ENCODE measurements around the gene LRRTM4.

LRRTM4 gene

DNA sequence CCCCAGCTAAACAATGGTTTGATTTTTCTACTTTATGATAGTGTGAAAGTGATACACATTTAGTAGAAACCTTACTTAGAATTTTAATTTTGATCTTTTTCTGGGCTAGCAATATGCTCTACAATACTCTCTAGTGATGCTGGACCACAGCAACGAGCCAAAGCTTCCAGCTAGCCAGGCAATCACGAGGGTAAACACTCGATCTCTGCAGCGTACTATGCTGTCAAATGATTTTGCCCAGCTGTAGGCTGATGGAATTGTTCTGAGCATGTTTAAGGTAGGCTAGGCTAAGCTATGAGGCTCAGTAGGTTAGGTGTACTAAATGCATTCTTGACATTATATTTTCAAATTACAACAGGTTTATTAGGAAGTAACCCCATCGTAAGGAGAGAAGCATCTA, 207.5 kb downstream of the LRRTM4 start:
- Histone ChIP-seq H3K9me2 (ENCODE audit: low read depth, low read length) (no peaks in the 10 kb centered on the region), H3K4me1 (ENCODE audit: insufficient read depth, low read length, severe bottlenecking) (no peaks in the 10 kb centered on the region), H3K79me2 (ENCODE audit: insufficient read depth, low read length) (no peaks in the 10 kb centered on the region), H2AFZ (ENCODE audit: low read length) (no peak overlapping the region), H3K27me3 (ENCODE audit: insufficient read depth, low read length) (no peaks in the 10 kb centered on the region), H4K20me1 (ENCODE audit: insufficient read depth, low read length) (no peaks in the 10 kb centered on the region), H3F3A (ENCODE audit: insufficient read depth, low read length) (no peaks in the 10 kb centered on the region), H3K27ac (ENCODE audit: low read depth, low read length, poor library complexity, severe bottlenecking) (no peak overlapping the region), H3K9ac (ENCODE audit: low read length) (no peak overlapping the region), H3K36me3 (ENCODE audit: insufficient read depth, low read length) (no peaks in the 10 kb centered on the region), H3K9me3 (ENCODE audit: low read length) (no peaks in the 10 kb centered on the region), H3K4me2 (ENCODE audit: low read length) (no peak overlapping the region), H3K4me3 (ENCODE audit: low read depth, low read length, poor library complexity, severe bottlenecking) (no peak overlapping the region)
- TF ChIP-seq EZH2 (IDR thresholded peaks at IDR 0.05; ENCODE audit: borderline replicate concordance, low read length) = no peak
- TF ChIP-seq, protein P1, sequence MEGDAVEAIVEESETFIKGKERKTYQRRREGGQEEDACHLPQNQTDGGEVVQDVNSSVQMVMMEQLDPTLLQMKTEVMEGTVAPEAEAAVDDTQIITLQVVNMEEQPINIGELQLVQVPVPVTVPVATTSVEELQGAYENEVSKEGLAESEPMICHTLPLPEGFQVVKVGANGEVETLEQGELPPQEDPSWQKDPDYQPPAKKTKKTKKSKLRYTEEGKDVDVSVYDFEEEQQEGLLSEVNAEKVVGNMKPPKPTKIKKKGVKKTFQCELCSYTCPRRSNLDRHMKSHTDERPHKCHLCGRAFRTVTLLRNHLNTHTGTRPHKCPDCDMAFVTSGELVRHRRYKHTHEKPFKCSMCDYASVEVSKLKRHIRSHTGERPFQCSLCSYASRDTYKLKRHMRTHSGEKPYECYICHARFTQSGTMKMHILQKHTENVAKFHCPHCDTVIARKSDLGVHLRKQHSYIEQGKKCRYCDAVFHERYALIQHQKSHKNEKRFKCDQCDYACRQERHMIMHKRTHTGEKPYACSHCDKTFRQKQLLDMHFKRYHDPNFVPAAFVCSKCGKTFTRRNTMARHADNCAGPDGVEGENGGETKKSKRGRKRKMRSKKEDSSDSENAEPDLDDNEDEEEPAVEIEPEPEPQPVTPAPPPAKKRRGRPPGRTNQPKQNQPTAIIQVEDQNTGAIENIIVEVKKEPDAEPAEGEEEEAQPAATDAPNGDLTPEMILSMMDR (IDR thresholded peaks at IDR 0.05; ENCODE audit: low read length) = no peak

- Histone ChIP-seq H3K4me2 (ENCODE audit: low read length) (no peak overlapping the region), H3K36me3 (ENCODE audit: insufficient read depth, low read length) (no peaks in the 10 kb centered on the region), H3K4me1 (ENCODE audit: insufficient read depth, low read length, severe bottlenecking) (no peaks in the 10 kb centered on the region), H3K9me3 (ENCODE audit: low read length) (no peaks in the 10 kb centered on the region), H3K4me3 (ENCODE audit: low read depth, low read length, poor library complexity, severe bottlenecking) (no peak overlapping the region), H3K9me2 (ENCODE audit: low read depth, low read length) (no peaks in the 10 kb centered on the region), H3K79me2 (ENCODE audit: insufficient read depth, low read length) (no peaks in the 10 kb centered on the region), H3K27ac (ENCODE audit: low read depth, low read length, poor library complexity, severe bottlenecking) (no peak overlapping the region), H3K27me3 (ENCODE audit: insufficient read depth, low read length) (no peaks in the 10 kb centered on the region), H4K20me1 (ENCODE audit: insufficient read depth, low read length) (no peaks in the 10 kb centered on the region), H3K9ac (ENCODE audit: low read length) (no peak overlapping the region), H2AFZ (ENCODE audit: low read length) (no peak overlapping the region), H3F3A (ENCODE audit: insufficient read depth, low read length) (no peaks in the 10 kb centered on the region)
- no peak for TF ChIP-seq EZH2 (IDR thresholded peaks at IDR 0.05; ENCODE audit: borderline replicate concordance, low read length)
- TF ChIP-seq, protein P1 (IDR thresholded peaks at IDR 0.05; ENCODE audit: low read length) = no peak
Measured at GRCh38 chr2:77310416-77310815, 211.8 kb downstream of the LRRTM4 start.

DNA sequence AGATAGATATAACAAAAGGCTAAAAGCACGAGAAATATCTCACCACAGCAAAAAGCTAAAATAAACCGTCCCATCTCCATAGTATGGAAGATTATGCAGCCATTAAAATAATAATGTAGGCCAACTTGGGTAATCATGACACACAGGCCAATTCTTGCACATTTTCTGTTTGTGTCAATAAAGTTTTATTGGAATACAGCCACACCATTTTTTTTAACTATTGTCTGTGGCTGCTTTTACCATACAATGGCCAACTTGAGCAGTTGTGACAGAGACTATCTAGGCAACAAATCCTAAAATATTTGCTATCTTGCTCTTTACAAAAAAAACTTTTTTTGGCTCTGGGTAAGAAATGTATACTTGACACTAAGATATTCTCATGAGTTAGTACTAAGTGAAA, 212.5 kb downstream of the LRRTM4 start:
- no peak overlapping the region for H2AFZ ChIP-seq (ENCODE audit: low read length)

More for the DNA sequence above, 212.5 kb downstream of the LRRTM4 start:
- Histone ChIP-seq H3K9me2 (ENCODE audit: low read depth, low read length) (no peaks in the 10 kb centered on the region), H3K27ac (ENCODE audit: low read depth, low read length, poor library complexity, severe bottlenecking) (no peak overlapping the region), H3K4me3 (ENCODE audit: low read depth, low read length, poor library complexity, severe bottlenecking) (no peak overlapping the region), H3K79me2 (ENCODE audit: insufficient read depth, low read length) (no peaks in the 10 kb centered on the region), H3K36me3 (ENCODE audit: insufficient read depth, low read length) (no peaks in the 10 kb centered on the region), H3K9me3 (ENCODE audit: low read length) (no peaks in the 10 kb centered on the region), H3F3A (ENCODE audit: insufficient read depth, low read length) (no peaks in the 10 kb centered on the region), H4K20me1 (ENCODE audit: insufficient read depth, low read length) (no peaks in the 10 kb centered on the region), H3K4me1 (ENCODE audit: insufficient read depth, low read length, severe bottlenecking) (no peaks in the 10 kb centered on the region), H3K9ac (ENCODE audit: low read length) (no peak overlapping the region), H3K4me2 (ENCODE audit: low read length) (no peak overlapping the region), H3K27me3 (ENCODE audit: insufficient read depth, low read length) (no peaks in the 10 kb centered on the region)
- TF ChIP-seq, protein P1 (IDR thresholded peaks at IDR 0.05; ENCODE audit: low read length) = no peak
- TF ChIP-seq EZH2 (IDR thresholded peaks at IDR 0.05; ENCODE audit: borderline replicate concordance, low read length) = no peak

All from OCI-LY1 (cell line).